GM19463 (cell line): ENCODE results near the gene HNRNPA2B1.
"Not testable (repeated sequence)": the region's sequence is repeated elsewhere in the genome, so short reads cannot be mapped to it uniquely, and the experiment has no call there.

Experiments used
- ATAC-seq: cut with Tn5 transposase; IDR thresholded peaks from one replicate; pipeline ENCODE4 v1.9.1; 2021; ENCODE audit warnings: mild to moderate bottlenecking, moderate library complexity; ENCODE audit not compliant: unreplicated experiment

The HNRNPA2B1 gene

GRCh38 chr7:26185131-26185843 lies 15.3 kb downstream of the HNRNPA2B1 start:
- peak; percentile 46 for ATAC-seq

GRCh38 chr7:26184281-26185101 lies 16.1 kb downstream of the HNRNPA2B1 start:
- not testable (repeated sequence) for ATAC-seq

DNA sequence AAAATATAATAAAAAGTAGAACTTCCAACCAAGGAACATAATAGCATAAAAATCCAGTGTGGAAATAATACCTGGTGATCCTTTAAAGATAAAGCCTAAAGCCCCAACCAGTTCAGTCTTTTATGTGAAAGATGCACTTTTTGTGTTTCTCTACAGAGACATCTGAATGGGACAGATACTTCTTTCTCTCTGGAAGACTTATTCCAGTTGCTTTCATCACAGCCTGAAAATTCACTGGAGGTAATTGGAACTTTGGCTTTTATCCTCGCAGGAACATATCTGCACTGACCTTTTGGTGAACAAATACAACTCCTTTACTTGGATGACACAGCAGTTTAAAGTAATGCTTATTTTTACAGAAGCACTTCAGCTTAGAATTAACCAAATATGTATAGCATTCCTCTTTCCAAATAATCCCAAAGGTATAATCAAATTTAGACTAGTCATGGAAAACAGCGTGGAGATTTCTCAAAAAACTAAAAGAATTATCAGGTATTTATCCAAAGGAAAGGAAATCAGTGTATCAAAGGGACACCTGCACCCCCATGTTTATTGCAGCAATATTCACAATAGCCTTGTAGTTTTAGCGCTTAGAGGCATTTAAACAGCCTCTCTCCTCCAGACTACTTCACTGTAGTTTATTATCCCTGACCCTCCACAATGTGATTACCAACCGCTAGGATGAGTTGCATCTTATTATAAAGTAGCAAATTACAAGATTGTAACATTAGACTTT lies 16.8 kb downstream of the HNRNPA2B1 start:
- no peak for ATAC-seq

DNA sequence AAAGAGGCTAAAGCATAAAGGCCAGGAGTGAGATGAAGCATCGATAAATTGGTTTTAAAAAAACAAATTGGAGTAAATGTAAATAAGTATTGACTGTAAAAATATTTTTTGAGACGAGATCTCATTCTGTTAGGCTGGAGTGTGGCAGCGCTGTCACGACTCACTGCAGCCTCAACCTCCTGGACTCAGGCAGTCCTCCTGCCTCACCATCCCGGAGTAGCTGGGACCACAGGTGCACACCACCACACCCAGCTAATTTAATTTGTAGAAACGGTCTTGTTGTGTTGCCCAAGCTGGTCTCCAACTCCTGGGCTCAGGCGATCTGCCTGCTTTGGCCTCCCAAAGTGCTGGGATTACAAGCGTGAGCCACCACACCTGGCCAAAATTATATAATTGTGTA lies 17.8 kb downstream of the HNRNPA2B1 start:
- no peak for ATAC-seq

DNA sequence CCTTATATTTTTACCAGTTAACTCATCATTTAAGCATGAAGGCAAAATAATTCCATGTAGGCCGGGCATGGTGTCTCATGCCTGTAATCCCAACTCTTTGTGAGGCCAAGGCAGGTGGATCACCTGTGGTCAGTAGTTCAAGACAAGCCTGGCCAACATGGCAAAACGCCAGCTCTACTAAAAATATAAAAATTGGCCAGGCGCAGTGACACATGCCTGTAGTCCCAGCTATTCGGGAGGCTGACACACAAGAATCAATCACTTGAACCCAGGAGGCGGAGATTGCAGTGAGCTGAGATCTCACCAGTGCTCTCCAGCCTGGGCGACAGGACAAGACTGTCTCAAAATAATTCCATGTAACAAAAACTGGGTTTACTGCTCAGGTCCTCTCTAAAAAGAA lies 18.3 kb downstream of the HNRNPA2B1 start:
- ATAC-seq, result no peak

GRCh38 chr7:26181474-26182227 lies 18.9 kb downstream of the HNRNPA2B1 start:
- ATAC-seq, result no peak

- no peak for ATAC-seq
Observed at GRCh38 chr7:26180792-26181198, 19.8 kb downstream of the HNRNPA2B1 start.

GRCh38 chr7:26179826-26180497 lies 20.6 kb downstream of the HNRNPA2B1 start:
- ATAC-seq, result no peak

GRCh38 chr7:26179422-26179821 lies 21.1 kb downstream of the HNRNPA2B1 start:
- no peak for ATAC-seq

DNA sequence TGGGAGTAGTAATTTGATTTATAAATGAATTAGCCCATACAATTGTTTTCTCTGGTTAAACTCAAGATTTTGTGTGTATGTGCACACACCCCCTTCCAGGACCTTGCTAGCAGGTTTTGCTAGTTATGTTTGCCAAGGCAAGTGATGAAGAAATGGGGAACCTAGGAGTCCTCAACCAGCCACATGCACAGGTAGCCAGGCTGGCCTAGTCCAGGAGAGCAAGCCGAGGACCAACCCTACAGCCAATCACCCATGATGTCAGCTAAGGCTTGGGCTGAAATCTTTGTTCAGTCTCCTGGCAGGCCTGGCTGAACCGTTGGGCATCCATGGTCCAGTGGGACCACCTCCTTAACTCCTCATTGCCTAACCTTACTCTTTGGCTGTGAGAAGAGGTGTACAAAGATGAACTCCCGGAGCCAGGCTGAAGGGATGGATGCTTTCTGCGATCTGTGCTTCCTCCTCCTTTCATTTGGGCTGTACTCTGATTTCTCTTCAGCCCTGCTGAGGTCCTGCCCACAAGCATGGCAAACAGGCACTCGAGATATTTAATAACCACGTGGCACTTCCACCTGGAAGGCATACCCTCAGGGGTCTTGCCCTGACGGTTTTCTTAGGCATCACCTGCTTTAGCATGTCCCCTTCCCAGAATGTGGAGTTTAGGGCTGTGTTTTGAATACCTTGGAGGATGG lies 22.1 kb downstream of the HNRNPA2B1 start:
- no peak for ATAC-seq

DNA sequence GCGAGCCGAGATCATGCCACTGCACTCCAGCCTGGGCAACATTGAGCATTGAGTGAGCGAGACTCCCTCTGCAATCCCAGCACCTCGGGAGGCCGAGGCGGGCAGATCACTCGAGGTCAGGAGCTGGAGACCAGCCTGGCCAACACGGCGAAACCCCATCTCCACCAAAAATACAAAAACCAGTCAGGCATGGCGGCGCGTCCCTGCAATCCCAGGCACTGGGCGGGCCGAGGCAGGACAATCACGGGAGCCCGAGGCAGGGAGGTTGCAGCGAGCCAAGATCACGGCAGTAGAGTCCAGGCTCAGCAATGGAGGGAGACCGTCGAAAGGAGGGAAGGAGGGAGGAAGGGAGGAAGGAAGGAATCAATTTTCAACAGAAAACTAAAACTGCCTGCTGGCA lies 23.3 kb downstream of the HNRNPA2B1 start:
- ATAC-seq, result not testable (repeated sequence)

- not testable (repeated sequence) for ATAC-seq
Observed at GRCh38 chr7:26176696-26177095, 23.9 kb downstream of the HNRNPA2B1 start.

- ATAC-seq, result not testable (repeated sequence)
Observed at GRCh38 chr7:26175903-26176302, 24.6 kb downstream of the HNRNPA2B1 start.

- ATAC-seq, result no peak
Observed at GRCh38 chr7:26172048-26172447, 28.5 kb downstream of the HNRNPA2B1 start.

- ATAC-seq, result no peak
Observed at GRCh38 chr7:26171601-26172000, 28.9 kb downstream of the HNRNPA2B1 start.

GRCh38 chr7:26170663-26171062 lies 29.9 kb downstream of the HNRNPA2B1 start:
- ATAC-seq, result no peak

DNA sequence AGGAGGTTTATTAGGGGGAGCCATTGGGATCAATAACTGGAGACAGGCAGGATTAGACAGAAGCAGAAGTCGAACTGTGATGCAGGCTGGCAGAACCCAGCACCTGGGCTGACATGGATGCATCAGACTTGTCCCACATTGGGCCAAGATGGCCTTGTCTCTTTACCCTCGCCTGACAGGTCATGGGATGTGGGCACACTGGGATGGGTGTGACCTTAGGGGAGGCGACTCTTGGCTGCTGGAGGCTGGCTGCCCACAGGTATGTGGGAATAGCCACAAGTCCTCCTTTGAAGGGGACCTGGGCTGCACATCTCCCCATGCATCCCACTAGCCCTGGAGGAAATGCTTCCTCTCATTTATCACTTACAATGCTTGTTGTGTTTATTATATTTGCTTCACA lies 31.3 kb downstream of the HNRNPA2B1 start:
- ATAC-seq, result no peak

DNA sequence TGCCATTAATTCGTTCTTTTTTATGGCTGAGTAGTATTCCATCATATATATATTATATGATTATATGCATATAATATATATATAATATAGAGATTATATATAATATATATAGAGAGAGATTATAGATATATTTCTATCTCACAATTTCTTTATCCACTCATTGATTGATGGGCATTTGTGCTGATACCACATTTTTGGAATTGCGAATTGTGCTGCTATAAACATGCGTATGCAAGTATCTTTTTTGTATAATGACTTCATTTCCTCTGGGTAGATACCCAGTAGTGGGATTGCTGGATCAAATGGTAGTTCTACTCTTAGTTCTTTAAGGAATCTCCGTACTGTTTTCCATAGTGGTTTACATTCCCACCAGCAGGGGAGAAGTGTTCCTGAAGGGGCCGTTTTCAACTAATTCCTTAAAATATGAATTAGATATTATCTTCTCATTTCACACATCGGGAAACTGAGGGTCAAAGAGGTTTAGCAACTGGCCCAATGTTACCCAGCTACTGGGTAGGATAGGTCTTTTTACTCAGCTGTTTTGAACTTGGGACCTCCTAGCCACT lies 32.0 kb downstream of the HNRNPA2B1 start:
- ATAC-seq, result no peak

DNA sequence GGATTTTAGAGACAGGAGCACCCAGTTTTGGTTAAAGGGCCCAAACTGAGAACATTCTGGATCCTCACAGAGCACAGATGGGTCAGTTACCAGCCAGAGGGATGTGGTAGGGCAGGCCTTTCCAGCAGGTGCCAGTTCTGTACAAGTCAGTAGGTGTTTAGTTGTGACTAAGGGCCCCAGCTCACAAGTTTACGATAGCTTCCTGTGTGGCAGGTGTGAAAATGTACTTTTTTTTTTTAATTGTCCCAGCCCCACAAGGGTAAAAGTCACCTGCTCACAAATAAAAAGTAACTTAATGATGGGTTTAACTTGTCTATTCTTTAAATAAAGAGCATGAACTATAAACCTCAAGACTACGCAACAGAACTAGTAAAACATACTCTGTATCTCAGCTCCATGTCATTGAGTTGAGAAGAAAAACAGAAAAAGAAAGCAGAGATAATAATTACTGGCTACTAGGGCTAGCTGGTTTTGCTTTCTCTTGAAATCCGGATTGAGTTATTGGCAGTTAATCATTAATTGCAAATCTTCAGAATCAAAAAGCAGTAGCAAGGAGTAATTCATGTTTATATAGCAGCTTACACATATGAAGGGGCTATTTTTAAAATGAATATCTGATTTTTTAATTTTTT lies 33.1 kb downstream of the HNRNPA2B1 start:
- peak; percentile 74 for ATAC-seq
